ENCODE results near the gene TTLL11.

Gene TTLL11

DNA sequence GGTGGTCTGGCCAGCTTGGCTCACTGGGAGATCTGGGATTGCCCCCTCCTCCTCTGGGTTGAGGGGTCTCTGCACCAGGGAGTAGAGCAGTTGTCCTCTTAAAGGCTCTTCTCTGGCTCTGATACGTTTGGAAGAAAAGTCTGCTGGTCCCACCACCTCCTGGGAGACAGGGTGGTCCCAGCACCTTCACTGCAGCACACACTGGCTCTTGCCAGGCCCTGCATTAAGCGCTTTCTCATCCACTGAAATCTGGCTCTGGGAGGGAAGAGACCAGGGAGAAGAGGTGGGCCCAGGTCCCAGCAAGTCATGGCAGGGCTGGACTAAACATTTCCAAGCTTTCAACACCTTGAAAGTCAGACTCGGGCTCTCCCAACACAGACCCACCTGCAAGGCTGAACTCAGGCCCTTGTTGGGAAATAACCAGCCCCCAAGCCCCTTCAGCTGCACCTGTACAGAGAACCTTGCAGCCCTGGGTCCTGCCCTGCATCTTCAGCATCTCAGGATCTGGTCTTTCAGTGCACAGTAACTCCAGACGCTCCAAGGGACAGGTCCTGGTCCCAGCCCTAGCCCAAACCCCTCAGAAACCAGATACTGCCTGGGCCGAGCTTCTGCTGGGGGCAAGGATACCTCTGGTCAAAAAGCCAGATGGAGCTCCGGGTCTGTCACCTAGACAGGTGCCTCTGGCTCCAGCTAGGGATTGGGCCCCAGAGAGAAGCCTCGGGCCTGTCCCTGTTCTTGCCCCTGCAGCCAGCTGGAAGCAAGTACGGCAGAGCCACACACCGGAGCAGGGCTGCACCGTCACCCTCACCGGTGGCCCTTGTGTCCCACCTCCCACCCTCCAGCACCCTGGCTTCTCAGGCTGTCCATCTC, 307.2 kb downstream of the TTLL11 start:
- DNase-seq (ENCODE audit: low read depth): no peak

DNA sequence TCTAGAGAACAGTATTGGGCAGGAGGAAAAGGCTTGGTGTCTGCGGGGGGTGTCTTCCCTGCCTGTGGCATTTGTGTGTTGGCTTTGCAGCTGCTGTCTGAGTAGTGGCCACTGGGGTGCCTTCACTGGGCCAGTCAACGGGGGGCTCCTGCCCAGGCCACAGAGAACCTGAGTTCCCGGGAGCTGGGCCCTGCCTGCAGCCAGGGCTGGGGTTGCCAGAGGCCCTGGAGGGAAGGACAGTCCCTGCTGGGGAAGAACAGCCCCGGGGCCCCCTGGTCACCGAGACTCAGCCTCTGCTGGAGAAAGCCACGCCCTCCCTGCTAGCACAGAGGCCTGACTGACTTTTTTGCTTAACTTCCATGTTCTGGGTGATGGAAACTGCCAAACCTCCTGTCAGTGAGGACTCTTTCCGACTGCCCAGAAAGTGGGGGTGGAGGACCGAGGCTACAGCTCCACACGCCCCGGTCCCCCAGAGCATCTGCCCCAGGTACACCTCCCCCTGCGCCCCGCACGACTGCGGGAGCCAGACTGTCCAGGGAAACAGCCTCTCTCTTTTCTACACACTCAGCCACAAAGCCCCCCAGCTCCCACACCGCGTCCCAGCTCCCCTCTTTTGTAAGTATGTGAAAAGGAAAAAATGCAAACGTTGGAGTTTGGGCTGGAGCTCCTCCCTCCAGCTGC, 308.2 kb downstream of the TTLL11 start:
- no peak for DNase-seq (ENCODE audit: low read depth)

DNA sequence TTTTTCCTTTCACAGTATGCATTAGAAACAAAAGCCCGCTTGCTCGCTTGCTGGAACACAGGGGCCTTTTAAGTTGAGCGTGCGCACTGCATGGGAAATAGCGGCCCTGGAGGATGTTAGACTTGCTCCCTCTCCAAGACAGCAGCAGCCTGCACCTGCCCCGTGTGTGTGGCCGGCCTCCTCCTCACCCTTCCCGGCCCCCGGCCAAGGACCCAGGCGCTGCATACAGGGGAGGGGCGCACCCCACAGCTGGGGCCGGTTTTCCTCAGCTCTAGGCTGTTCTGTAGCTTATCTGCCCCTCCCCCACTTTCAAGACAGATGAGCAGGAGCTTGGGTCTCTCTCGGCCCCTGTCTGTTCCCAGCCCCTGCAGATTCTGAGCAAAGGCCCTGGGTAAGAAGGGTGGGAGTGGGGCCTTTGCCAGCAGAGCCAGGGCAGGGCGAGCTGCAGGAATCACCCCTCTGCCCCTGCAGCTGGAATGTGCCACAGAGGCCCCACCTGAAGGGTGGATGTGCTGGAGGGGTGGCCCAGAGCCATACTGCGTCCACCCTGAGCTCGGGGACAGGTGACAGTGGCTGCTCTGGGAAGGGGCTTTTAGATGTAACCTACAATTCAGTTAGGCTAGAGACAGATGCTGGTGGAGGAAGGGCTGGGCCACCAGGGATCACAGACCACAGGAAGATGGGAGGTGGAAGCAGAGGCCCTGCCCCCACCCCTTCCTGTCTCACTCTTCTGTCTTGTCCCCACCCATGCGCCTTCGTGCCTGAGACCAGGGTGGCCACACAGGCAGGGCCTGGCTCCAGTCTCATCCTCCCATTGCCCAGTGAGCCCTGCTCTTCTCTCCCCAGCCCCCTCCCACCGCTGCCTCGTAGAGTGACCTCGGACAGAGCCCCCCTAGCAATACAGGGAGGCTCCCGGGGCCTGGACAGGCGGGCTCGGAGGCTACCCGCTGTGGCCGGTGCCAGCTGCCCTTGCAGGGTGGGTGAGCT, 309.3 kb downstream of the TTLL11 start:
- no peak for DNase-seq (ENCODE audit: low read depth)

DNA sequence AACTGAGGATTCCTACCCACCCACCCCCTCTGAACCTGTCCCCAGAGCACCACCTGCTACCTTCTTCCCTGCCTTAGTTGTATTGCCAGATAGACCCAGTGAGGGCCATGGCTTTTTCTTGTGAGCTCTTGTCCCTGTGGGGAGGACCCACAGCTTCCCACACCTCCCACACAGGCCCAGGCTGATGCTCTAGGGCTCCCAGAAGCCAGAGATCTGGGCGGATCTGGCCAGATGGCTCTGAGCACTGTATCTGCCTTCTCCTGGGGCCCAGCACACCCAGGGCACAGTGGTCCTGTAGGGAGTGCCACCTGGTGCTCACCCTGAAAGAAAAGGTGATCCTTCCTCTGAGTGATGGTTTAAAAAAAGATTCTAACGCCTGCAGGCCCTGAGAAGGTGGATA, 310.0 kb downstream of the TTLL11 start:
- DNase-seq (ENCODE audit: low read depth): no peak

DNA sequence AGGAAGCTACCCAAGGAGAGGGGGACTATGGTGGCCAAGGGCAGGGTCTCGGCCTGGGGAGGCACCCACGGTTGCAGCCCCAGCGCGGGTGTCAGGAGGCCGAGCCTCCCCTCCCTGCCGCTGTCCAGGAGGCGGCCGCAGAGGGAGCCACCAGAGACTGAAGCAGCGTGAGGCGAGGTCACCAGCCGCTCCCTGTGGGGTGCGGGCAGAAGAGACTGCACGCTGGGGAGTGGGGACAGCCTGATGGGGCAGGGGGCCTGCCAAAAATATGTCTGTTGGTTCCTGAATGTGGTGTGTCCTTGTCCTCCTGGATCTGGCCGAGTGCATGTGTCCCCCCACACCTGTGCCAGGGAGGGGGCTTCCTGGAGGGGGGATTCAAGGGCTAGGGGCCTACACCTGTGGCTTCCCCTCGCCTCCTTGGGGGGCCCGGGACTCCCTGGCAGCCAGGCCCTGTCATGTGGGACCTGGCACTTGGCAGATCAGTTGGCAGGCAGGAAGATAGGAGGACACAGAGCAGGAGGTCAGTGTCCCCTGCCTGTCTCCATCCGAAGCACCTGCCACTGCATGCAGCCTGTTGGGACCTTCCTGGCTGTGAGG, 310.5 kb downstream of the TTLL11 start:
- no peak for DNase-seq (ENCODE audit: low read depth)

DNA sequence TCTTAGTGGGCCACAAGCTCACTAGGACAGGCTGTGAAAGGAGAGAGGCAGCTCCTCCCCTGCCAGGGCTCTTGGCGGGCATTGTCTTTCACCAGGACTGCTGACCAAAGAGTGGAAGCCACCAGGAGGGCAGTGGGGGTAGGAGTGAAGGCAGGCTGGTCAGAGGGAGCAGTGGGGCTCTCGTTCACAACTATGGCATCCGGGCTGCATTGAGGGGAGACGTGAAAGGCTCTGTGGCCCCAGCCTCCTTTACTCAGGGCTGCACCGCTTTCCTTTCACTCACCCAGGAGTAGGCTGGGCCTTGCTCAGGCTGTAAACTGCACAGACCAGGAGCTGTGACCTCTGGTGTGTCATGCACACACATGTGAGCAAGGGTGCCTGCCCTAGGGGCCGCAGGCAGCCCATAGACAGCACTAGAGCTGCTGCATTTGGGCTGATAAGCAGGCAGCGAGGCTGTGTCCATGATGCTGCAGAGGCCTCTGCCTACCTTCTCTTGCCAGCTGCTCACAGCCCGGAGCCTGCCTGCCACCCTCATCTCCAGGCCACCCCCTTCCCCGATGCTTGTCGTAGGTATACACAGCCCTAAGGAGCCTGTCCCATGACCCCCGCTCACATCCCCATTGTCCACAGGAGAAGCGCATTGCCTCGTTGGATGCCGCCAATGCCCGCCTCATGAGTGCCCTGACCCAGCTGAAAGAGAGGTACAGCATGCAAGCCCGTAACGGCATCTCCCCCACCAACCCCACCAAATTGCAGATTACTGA, 311.2 kb downstream of the TTLL11 start:
- DNase-seq (ENCODE audit: low read depth): no peak

DNA sequence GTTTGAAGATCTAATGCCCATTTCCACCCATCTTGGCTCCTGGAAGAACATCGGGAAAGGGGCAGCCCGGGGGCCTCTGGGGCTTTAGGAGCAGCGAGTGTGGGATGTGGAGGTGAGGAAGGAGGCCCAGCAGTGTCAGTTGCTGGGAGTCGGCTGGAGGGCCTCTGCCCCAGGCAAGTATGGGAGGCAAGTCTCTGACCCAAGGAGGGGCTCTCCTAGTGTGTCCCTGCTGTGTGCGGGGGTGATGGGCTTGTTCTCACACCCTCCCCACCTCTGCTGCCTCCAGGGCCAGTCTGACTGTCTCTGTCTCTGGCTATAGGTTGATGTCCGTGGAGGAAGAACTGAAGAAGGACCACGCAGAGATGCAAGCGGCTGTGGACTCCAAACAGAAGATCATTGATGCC, 312.0 kb downstream of the TTLL11 start:
- no peak for DNase-seq (ENCODE audit: low read depth)

DNA sequence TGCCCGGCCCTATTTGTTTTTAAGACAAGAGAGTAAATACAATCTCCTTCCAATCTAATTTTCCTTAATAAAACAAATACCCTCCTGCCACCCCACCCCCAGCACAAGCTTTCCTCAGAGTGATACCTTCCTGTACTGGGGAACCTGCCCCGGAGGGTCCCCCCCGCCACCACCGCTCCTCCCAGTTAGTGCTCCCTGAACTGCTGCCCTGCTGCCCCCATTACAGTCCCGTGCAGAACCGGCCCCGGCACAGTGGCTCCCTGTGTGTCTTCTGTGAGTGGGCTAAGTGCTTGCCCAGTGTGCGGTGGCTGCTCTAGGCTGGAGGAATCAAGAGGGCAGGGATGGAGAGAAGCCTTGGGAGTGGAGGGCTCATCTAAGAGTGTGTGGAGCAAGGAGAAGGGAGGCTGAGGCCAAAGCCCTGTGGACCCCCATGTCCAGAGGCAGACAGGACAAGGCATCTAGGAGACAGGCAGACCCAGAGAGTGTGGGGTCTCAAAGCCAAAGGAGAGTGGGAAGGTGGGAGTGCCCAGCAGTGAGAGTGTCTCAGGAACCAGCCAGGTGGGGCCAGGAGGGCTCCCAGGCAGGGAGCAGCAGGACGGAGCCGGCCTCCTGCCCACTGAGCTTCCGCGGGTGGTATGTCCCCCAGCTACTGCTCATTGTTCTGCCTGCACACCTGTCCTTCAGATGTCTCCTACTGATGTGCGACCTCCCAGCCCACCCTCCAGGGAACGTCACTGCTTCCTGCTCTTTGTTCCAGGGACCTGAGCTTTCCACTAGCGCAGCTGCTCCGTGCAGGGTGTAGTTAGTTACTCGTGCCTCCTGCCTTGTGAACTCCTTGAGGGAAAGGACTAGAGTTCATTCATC, 312.7 kb downstream of the TTLL11 start:
- DNase-seq (ENCODE audit: low read depth): no peak

DNA sequence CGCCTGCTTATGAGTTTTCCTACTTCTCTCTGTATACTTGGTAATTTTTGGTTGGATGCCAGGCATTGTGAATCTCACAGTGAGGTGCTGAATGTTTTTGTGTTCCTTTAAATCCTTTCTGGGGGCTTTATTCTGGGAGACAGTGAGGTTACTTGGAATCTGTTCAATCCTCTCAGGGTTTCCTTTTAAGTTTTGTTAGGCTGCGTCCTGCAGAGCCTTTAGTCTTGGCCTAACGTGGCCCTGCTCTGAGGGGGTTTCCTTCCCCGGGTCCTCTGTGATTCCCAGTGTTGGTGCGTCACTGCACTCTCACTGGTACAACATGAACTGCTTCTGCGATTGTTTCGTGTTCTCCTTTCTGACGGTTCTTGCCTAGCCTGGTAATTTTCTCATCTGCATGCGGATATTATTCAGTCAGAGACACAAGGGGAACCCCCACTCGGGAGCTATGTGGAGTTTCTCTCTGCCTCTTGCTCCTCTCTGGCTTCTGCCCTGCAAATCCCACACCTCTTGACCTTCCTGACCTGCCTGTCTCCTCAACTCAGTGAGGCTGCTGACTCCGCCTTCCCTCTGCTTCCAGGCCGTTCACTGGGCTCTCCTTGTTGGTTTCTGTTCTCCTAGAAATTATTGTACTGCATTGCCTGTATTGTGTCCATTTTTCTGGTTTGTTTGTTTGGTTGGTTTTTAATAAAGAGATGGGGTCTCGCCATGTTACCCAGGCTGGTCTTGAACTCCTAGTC, 313.6 kb downstream of the TTLL11 start:
- no peak for DNase-seq (ENCODE audit: low read depth)

DNA sequence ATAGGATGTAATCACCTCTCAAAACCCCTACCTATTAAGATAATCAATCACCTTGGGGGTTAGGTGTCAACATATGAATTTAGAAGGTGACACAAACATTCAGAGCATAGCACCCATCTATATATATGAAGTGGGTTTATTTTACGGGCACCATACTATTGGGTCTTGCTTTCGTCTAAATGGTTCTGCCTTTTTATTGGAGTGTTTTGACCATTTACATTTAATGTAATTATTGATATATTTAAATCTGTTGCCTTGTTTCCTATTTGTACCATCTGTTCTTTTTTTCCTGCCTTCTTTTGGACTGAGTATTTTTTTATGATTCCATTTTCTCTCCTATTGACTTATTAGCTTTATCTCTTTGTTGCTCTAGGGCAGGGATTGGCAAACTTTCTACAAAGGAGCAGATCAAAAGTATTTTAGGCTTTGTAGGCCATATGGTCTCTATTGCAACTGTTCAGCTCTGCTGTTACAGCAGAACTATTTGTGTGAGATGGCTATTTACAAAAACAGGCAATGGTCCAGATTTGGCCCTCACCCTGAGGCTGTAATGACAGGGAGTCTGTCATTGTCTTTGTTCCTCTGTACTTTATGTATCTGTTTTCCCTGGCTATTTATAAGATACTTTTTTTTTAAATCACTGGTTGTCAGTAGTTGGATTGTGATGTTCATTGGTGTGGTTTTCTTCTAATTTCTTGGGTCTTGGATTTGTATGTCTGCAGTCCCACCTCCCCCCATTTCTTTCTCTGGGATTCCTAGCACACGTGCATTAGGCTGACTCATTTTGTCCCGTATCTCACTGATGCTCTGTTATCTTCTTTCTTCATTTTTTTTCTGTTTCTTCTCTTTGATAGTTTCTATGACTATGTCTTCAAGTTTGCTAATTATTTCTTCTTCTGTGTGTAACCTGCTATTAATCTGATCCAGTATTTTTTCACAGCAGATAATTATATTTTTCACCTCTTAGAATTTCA, 314.6 kb downstream of the TTLL11 start:
- no peak for DNase-seq (ENCODE audit: low read depth)

DNA sequence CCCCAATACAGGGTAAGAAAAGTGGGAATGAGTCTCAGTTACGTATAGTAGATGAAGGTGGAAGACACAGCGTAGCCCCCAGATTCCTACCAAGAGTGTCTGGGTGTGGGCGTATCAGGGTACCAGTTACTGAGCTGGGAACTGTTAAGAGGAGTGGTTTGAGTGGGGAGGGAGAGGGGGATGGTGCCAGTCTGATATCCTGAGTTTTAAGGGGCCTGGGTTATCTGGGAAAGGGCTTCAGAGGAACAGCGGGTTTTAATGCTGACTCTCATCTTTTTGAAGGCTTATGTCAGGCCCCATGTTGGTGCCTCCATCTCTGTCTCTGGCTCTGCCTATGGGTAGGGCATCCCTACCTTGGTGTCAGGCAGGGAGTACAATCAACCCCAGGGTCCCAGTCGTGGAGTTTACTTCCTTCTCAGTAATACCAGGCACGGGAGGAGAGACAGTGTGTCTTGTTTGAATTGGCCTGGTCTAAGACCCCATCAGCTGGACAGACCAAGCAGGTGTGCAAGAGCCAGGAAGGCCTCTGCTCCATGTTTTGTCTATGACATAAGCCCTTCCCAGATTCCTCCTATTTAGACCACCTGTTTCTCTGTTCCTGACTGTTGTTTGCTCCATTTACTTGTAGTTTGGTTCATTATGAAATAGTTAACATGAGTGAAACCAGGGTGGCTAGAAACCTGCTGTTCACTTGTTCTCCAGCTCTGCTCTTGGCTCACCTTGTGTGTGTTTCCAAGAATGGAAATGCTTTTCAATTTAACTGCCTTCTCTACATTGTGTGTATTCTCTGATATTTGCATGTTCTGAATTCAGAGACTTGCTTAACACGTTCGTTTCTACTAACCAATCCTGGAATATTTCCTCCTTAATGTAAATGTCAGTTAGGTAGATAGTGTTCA, 316.1 kb downstream of the TTLL11 start:
- DNase-seq (ENCODE audit: low read depth): no peak

DNA sequence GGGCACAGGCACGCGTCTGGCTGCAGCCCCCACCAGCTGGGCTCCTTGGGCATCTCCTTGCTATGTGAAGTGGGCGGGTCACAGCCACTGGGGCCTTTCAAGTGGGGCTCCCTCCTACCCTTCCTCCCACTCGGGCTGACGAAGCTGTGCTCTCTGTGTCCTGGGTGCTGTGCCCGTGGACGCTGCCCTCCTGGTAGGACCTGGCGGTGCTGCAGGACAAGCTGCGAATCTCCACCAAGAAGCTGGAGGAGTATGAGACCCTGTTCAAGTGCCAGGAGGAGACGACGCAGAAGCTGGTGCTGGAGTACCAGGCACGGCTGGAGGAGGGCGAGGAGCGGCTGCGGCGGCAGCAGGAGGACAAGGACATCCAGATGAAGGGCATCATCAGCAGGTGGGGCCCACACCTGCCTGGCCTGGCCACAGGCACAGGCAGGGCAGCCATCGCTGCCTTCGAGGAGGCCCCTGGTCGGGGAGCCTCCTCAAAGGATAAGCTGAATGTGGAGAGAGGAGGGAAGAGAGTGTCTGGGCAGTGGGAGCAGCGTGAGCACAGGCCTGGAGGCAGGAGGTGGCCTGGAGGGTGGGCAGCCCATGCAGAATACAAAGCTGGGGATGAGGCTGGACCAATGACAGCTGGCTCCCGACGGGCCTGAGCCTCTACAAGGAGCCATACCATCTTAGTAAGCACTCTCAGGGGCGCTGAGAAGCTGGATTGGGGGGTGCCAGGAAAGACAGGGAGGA, 316.9 kb downstream of the TTLL11 start:
- no peak for DNase-seq (ENCODE audit: low read depth)

DNA sequence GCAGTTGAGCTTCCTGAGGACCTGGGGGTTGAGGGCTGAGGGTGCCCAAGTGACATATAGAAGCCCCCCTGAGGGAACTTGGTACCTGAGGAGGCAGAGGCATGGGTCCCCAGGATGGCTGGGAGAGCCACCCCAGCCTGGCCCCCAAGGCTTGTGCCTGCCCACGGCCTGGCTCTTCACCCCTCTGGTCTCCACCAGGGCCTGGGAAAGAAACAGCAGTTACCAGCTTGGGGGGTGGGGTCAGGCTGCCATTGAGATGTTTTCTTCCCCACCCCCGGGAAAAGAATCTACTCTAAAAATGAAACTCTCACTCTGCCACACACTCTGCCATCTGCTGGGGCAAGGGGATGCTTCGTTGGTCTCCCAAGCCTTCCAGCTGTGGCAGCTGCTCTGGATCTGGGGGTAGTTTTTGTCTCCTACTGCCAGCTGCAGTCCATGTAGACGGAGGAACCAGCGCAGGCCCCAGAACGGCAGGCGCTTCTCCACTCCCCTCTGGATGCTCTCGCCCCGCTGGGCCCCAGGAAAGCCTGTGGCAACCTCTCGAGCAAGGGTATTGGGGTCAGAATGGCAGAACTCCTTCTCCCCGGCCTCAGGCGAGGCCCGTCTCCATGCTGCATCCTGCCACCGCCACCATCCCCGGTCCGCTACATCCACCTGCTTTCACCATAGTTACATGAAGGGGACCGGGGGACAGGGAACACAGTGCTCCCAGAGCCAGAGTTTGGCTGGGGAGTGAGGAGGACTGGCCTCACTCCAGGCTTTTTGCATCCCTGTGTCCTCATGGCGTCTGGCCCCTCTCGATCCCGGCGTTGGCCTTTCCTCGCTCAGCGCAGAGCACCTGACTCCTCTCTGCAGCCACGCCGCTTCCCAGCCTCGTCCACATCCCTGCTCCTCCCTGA, 318.1 kb downstream of the TTLL11 start:
- DNase-seq (ENCODE audit: low read depth): no peak

DNA sequence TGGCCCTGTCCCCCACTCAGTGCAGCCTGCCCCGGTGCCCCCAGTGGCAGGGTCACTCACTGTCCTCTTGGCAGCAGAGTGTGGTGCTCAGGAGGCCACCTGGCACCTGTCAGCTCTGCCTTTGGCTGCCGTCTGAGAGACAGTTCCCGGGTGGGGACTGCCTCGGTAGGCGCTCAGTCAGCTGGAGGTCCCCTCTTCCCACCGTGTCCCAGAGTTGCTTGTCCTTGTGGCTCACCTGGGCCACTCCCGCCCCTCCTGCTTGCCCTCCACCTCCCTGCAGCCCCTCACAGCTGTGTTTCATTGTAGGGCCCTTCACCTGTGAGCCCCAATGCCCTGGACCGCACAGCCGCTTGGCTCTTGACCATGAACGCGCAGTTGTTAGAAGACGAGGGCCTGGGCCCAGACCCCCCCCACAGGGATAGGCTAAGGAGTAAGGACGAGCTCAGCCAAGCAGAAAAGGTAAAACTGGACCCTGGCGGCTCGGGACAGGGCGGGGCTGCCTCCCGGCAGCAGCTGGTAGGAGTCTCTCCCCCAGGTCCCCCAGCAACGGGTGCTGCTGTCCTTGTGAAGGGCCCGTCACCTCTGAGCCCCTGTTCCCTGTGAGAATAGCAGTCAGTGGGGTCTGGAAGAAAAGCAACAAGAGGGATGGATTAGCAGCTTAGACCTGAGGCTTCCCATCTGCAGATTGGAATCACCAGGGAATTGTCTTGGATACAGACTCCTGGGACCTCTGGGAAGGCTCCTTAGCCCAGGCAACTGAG, 319.0 kb downstream of the TTLL11 start:
- no peak for DNase-seq (ENCODE audit: low read depth)
